Fibroblast of villous mesenchyme (primary cell): ENCODE measurements around the gene HNF1B. TPM values are rescaled to one million over a fixed set of nuclear protein-coding genes. Genes with fewer than 3 reads are reported as not detected.
"Not testable (repeated sequence)": the region's sequence is repeated elsewhere in the genome, so short reads cannot be mapped to it uniquely, and the experiment has no call there.

Source experiments
- DNase-seq: peaks from one replicate; pipeline ENCODE4 v3.0.0-alpha.2; 2010; ENCODE audit warnings: low read depth
- H3K4me3 ChIP-seq: 2 replicates; pipeline ENCODE4 v1.5.1; 2011; ENCODE audit warnings: low read depth, mild to moderate bottlenecking, low read length
- total RNA-seq: library from RNA; depleted of rRNA; stranded (reverse); fragments of >200 nt; gene quantifications from 2 replicates; pipeline ENCODE4 v1.2.3, GENCODE V29; 2012
- TF ChIP-seq, protein P1 (sequence below): IDR thresholded peaks from 2 replicates; pipeline ENCODE4 v1.5.1; 2012; ENCODE audit warnings: low read depth, mild to moderate bottlenecking, low read length; ENCODE audit not compliant: insufficient read depth

HNF1B gene
- total RNA-seq, 1 donor = not detected

DNA sequence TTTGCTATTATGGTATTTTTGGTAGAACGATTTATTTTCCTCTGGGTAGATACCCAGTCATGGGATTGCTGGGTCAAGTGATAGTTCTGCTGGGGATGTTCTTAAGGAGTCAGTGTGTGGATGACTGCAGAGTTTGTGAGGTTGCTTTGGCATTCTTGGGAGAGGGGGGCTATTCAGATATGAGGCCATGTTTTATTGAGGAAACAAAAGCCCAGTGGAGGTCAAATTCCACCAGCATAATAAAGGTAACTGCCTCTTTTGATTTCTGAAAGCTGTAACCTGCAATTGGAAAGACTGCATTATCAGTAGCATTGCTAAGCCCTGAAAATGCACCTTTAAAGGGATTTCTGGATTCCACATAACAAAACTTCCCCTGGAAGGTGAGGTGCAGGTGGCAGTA is 43.7 kb upstream of the HNF1B start:
- no peak for DNase-seq
- no peak overlapping the region for H3K4me3 ChIP-seq
- TF ChIP-seq, protein P1, sequence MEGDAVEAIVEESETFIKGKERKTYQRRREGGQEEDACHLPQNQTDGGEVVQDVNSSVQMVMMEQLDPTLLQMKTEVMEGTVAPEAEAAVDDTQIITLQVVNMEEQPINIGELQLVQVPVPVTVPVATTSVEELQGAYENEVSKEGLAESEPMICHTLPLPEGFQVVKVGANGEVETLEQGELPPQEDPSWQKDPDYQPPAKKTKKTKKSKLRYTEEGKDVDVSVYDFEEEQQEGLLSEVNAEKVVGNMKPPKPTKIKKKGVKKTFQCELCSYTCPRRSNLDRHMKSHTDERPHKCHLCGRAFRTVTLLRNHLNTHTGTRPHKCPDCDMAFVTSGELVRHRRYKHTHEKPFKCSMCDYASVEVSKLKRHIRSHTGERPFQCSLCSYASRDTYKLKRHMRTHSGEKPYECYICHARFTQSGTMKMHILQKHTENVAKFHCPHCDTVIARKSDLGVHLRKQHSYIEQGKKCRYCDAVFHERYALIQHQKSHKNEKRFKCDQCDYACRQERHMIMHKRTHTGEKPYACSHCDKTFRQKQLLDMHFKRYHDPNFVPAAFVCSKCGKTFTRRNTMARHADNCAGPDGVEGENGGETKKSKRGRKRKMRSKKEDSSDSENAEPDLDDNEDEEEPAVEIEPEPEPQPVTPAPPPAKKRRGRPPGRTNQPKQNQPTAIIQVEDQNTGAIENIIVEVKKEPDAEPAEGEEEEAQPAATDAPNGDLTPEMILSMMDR = no peak

DNA sequence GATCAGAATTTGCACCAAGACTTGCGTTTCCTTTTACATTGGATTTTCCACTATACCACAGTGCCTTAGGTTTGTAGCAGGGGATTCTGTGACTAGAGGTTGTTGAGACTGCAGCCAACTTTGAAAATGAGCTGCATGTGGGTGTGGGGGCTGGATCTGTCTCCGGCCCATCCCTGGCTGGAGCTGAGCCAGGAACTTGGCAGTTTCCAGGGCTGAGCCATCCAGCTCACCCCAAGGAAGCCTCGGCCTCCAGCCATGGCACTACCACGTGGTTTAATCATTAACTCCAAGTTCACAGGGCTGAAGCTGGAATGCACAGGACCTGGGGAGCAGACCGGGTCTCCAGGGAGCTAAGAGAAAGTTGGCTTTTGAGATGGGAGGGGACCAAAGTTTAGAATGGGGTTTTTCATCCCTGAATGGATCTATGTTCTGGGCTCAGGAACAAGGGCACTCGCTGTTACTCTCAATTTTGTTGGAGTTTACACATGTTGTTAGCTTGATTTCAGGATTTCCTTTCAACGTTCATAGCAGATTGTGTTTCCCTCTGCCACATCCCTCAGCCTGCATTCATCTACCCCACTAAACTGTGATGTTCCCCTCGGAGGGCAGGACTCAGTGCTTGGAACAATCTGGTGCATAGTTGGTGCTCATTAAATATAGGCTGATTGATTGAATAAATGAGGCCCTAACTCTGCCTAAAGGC is 42.3 kb upstream of the HNF1B start:
- H3K4me3 ChIP-seq = no peak overlapping the region
- DNase-seq = no peak
- TF ChIP-seq, protein P1 = no peak

DNA sequence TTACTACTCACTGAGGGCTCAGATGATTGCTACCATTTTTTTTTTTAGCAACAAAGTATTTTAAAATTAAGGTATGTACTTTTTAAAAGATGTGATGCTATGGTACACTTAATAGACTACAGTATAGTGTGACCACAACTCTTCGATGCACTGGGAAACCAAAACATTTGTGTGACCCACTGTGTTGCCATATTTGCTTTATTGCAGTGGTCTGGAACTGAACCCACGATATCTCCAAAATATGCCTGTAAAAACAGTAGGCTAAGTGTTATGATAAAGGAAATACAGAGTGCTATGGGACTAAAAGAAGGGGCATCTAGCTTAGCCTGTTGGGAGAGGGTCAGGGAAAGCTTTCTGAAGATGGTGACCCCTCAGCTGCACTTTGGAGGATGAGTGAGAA is 41.6 kb upstream of the HNF1B start:
- no peak for DNase-seq
- no peak overlapping the region for H3K4me3 ChIP-seq
- TF ChIP-seq, protein P1 = no peak

DNA sequence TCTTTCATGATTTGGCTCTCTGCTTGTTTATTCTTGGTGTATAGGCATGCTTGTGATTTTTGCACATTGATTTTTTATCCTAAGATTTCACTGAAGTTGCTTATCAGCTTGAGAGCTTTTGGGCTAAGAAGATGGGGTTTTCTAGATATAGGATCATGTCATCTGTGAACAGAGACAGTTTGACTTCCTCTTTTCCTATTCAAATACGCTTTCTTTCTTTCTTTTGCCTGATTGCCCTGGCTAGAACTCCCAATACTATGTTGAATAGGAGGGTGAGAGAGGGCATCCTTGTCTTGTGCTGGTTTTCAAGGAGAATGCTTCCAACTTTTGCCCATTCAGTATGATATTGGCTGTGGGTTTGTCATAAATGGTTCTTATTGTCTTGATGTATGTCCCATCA is 37.6 kb upstream of the HNF1B start:
- DNase-seq, H3K4me3 ChIP-seq: not testable (repeated sequence)

DNA sequence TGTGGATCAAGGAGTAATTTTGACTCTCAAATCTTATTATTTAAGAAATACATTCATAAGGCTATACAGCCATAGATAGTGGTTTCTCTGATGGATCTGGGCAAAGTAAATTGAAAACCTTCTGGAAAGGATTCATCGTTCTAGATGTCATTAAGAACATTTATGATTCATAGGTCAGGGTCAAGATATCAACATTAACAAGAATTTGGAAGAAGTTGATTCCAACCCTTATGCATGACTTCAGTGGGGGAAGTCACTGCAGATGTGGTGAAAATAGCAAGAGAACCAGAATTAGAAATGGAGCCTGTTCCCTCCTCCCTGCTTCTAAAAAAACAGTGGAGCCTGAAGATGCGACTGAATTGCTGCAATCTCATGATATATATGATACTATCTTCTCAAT is 36.6 kb upstream of the HNF1B start:
- TF ChIP-seq, protein P1 = no peak
- DNase-seq = no peak
- no peak overlapping the region for H3K4me3 ChIP-seq

DNA sequence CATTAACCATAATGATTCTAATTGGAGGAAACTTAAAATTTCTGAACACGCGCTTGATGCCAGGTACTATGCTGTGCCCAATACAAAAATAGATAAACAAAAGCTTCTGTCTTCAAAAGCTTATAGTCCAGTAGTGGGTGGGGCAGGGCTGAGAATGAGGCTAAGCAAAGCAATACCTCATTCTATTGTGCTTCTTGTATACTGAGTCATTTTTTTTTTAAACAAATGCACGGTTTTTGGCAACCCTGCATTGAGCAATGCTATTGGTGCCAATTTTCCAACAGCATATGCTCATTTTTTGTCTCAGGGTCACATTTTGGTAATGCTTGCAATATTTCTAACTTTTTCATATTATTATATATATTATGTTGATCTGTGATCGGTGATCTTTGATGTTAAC is 34.7 kb upstream of the HNF1B start:
- DNase-seq = no peak
- TF ChIP-seq, protein P1 = no peak
- no peak overlapping the region for H3K4me3 ChIP-seq

DNA sequence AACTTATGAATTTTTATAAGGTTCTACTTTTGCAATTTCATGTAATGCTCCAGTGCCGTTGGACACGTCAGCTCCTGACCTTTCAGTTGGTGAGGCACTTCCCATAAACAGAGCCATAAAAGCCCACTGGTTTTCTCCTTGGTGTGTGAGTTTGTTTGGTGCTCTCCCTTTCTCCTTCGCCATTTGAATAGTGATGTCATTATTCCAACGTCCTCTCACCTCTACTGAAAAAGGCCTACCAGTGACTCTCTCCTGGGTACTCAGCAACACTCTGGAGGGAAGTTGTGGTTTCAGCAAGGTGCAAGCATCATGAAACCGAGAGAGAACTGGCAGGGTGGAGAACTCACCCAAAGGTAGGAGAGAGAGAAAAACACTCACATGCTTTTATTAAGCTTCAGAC is 29.6 kb upstream of the HNF1B start:
- DNase-seq = no peak
- TF ChIP-seq, protein P1 = no peak
- H3K4me3 ChIP-seq = no peak overlapping the region
